Glutamatergic neuron (in vitro differentiated cells): ENCODE data around the gene RNASEH2B. TPM values are rescaled to one million over a fixed set of nuclear protein-coding genes. Genes with fewer than 3 reads are reported as not detected.

Source experiments
- DNase-seq: peaks from one replicate; pipeline ENCODE4 v3.0.0; 2022
- H3K27ac Mint-ChIP-seq: one replicate; pipeline ENCODE4 v1.8.0; 2020; ENCODE audit warnings: mild to moderate bottlenecking, mixed read lengths, inconsistent platforms; ENCODE audit not compliant: unreplicated experiment
- H3K27me3 Mint-ChIP-seq: one replicate; pipeline ENCODE4 v1.8.0; 2020; ENCODE audit warnings: mild to moderate bottlenecking, moderate library complexity, mixed read lengths, inconsistent platforms; ENCODE audit not compliant: unreplicated experiment
- H3K36me3 Mint-ChIP-seq: one replicate; pipeline ENCODE4 v1.8.0; 2020; ENCODE audit warnings: mild to moderate bottlenecking, mixed read lengths, inconsistent platforms; ENCODE audit not compliant: unreplicated experiment
- H3K4me1 Mint-ChIP-seq: one replicate; pipeline ENCODE4 v1.8.0; 2020; ENCODE audit warnings: mild to moderate bottlenecking, low read depth, mixed read lengths, inconsistent platforms; ENCODE audit not compliant: unreplicated experiment
- H3K4me3 Mint-ChIP-seq: one replicate; pipeline ENCODE4 v1.8.0; 2020; ENCODE audit warnings: mild to moderate bottlenecking, mixed read lengths, inconsistent platforms; ENCODE audit not compliant: unreplicated experiment
- H3K9me3 Mint-ChIP-seq: one replicate; pipeline ENCODE4 v1.8.0; 2020; ENCODE audit warnings: mild to moderate bottlenecking, moderate library complexity, mixed read lengths, inconsistent platforms; ENCODE audit not compliant: unreplicated experiment
- long read RNA-seq: library from polyadenylated mRNA; unstranded; transcript quantifications from one replicate; pipeline ENCODE4 v2.0.0, GENCODE V29; 2020; ENCODE audit not compliant: unreplicated experiment
- total RNA-seq: library from RNA; stranded (reverse); fragmentation: NEBNext Ultra II Directional; extraction: Animal tissue kit (Norgen Biotek cat#: 25700); gene quantifications from one replicate; pipeline ENCODE4 v1.2.1, GENCODE V29; 2021; ENCODE audit not compliant: unreplicated experiment
- TF ChIP-seq, protein P1 (sequence below): fragments of 200-600 bp; sonication (generic); IDR thresholded peaks from one replicate; pipeline ENCODE4 v1.5.0; 2021; ENCODE audit not compliant: partially characterized antibody, unreplicated experiment

Gene RNASEH2B
- total RNA-seq, result 10.4 TPM
- long read RNA-seq, partial matches to known transcripts, result 0 of 2 reads
- long read RNA-seq, other reads (novel, unspliced or antisense), result 1 of 2 reads

- H3K27me3 Mint-ChIP-seq, result no peaks in the 10 kb centered on the region
- TF ChIP-seq, protein P1, sequence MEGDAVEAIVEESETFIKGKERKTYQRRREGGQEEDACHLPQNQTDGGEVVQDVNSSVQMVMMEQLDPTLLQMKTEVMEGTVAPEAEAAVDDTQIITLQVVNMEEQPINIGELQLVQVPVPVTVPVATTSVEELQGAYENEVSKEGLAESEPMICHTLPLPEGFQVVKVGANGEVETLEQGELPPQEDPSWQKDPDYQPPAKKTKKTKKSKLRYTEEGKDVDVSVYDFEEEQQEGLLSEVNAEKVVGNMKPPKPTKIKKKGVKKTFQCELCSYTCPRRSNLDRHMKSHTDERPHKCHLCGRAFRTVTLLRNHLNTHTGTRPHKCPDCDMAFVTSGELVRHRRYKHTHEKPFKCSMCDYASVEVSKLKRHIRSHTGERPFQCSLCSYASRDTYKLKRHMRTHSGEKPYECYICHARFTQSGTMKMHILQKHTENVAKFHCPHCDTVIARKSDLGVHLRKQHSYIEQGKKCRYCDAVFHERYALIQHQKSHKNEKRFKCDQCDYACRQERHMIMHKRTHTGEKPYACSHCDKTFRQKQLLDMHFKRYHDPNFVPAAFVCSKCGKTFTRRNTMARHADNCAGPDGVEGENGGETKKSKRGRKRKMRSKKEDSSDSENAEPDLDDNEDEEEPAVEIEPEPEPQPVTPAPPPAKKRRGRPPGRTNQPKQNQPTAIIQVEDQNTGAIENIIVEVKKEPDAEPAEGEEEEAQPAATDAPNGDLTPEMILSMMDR, result no peak
- H3K4me1 Mint-ChIP-seq, result peaks cover 4% of the 10 kb centered on the region
- H3K9me3 Mint-ChIP-seq, result no peaks in the 10 kb centered on the region
- peak within 1 kb of the TSS; percentile 64 for H3K27ac Mint-ChIP-seq
- peak within 1 kb of the TSS; percentile 69 for H3K4me3 Mint-ChIP-seq
- DNase-seq, result peak; percentile 69
- no peaks in the 10 kb centered on the region for H3K36me3 Mint-ChIP-seq
These were observed at the start of gene RNASEH2B for GRCh38 chr13:50909605-50910484. Gene RNASEH2B (plus strand): TSS chr13:50909791. CDS start chr13:50910077, 286 bp downstream.

- Mint-ChIP-seq H3K27ac (no peak overlapping the region), H3K4me3 (no peak overlapping the region), H3K27me3 (no peaks in the 10 kb centered on the region), H3K36me3 (peaks cover 7% of the 10 kb centered on the region), H3K4me1 (no peaks in the 10 kb centered on the region), H3K9me3 (peaks cover 7% of the 10 kb centered on the region)
- TF ChIP-seq, protein P1, result no peak
- DNase-seq, result no peak
These were observed 45.1 kb upstream of the RNASEH2B start for GRCh38 chr13:50864492-50864891.

GRCh38 chr13:50866817-50867636 lies 42.6 kb upstream of the RNASEH2B start:
- TF ChIP-seq, protein P1, result no peak
- no peaks in the 10 kb centered on the region for H3K27me3 Mint-ChIP-seq
- H3K36me3 Mint-ChIP-seq, result no peaks in the 10 kb centered on the region
- peaks cover 5% of the 10 kb centered on the region for H3K9me3 Mint-ChIP-seq
- no peak overlapping the region for H3K27ac Mint-ChIP-seq
- DNase-seq, result no peak
- H3K4me3 Mint-ChIP-seq, result no peak overlapping the region
- no peaks in the 10 kb centered on the region for H3K4me1 Mint-ChIP-seq

DNA sequence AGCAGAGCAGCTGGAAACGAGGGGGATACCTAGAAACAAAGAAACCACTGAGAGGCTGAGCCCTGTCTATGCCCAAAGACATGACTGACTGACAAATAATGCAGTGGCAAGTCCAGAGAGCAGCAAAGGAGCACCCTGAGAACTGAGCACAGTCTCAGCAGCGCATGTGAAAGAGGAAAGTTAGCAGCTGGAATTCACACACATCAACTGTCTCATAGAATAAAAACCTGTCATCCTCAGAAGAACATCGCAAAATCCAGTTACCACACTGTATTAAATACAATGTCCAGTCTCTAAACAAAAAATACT lies 42.0 kb upstream of the RNASEH2B start:
- TF ChIP-seq, protein P1, result no peak
- Mint-ChIP-seq H3K36me3 (no peaks in the 10 kb centered on the region), H3K4me3 (no peak overlapping the region), H3K27ac (no peak overlapping the region), H3K27me3 (no peaks in the 10 kb centered on the region), H3K4me1 (no peaks in the 10 kb centered on the region), H3K9me3 (peaks cover 5% of the 10 kb centered on the region)
- DNase-seq, result no peak
